ENCODE results near the gene INHBB.

The INHBB gene

DNA sequence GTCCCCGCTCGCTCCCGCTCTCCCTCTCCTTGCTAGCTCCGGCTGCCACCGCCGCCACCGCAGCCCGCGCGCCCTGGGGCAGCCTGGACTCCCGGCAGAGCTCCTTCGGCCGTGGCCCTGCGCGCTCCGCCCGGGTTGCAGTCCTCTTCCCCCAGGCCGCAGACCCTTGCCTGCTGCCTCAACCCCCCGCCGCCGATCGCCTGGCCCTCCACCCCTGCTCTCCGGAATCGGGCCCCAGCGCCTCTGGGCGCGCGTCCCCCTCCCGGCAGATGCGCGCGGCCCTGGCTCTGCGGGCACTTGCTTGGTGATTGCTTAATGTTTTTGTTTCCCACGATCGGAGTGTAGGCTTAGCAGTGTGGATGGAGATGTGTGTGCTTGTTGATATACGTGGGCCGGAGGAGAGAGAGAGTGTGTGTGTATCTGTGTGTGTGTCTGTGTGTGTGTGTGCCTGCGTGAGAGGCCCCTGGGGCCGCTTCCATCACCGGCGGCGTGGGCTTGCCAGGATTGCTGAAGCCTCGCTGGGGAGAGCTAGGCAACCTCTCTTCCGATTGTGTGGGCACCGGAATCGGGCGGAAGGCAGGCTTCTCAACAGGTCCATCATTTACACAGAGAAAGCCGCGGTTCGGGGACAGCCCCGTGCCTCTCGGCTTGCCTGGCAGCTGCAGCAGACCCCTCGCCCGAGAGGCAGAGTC lies 877 bp downstream of the INHBB start:
- TF ChIP-seq, protein P1, sequence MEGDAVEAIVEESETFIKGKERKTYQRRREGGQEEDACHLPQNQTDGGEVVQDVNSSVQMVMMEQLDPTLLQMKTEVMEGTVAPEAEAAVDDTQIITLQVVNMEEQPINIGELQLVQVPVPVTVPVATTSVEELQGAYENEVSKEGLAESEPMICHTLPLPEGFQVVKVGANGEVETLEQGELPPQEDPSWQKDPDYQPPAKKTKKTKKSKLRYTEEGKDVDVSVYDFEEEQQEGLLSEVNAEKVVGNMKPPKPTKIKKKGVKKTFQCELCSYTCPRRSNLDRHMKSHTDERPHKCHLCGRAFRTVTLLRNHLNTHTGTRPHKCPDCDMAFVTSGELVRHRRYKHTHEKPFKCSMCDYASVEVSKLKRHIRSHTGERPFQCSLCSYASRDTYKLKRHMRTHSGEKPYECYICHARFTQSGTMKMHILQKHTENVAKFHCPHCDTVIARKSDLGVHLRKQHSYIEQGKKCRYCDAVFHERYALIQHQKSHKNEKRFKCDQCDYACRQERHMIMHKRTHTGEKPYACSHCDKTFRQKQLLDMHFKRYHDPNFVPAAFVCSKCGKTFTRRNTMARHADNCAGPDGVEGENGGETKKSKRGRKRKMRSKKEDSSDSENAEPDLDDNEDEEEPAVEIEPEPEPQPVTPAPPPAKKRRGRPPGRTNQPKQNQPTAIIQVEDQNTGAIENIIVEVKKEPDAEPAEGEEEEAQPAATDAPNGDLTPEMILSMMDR (IDR thresholded peaks at IDR 0.05; ENCODE audit: borderline replicate concordance, insufficient read depth, low read depth, low read length) = no peak
- H3K4me3 ChIP-seq (ENCODE audit: low read depth, low read length) = no peak overlapping the region

GRCh38 chr2:120347396-120348060 lies 1.6 kb downstream of the INHBB start:
- H3K4me3 ChIP-seq (ENCODE audit: low read depth, low read length) = no peak overlapping the region
- TF ChIP-seq, protein P1 (IDR thresholded peaks at IDR 0.05; ENCODE audit: borderline replicate concordance, insufficient read depth, low read depth, low read length) = no peak

- TF ChIP-seq, protein P1 (IDR thresholded peaks at IDR 0.05; ENCODE audit: borderline replicate concordance, insufficient read depth, low read depth, low read length) = no peak
- H3K4me3 ChIP-seq (ENCODE audit: low read depth, low read length) = no peak overlapping the region
Measured at GRCh38 chr2:120348134-120348736, 2.3 kb downstream of the INHBB start.

GRCh38 chr2:120348737-120349439 lies 3.0 kb downstream of the INHBB start:
- H3K4me3 ChIP-seq (ENCODE audit: low read depth, low read length) = no peak overlapping the region
- TF ChIP-seq, protein P1 (IDR thresholded peaks at IDR 0.05; ENCODE audit: borderline replicate concordance, insufficient read depth, low read depth, low read length) = no peak

DNA sequence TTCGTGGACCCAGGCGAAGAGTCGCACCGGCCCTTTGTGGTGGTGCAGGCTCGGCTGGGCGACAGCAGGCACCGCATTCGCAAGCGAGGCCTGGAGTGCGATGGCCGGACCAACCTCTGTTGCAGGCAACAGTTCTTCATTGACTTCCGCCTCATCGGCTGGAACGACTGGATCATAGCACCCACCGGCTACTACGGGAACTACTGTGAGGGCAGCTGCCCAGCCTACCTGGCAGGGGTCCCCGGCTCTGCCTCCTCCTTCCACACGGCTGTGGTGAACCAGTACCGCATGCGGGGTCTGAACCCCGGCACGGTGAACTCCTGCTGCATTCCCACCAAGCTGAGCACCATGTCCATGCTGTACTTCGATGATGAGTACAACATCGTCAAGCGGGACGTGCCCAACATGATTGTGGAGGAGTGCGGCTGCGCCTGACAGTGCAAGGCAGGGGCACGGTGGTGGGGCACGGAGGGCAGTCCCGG lies 3.5 kb downstream of the INHBB start:
- TF ChIP-seq, protein P1 (IDR thresholded peaks at IDR 0.05; ENCODE audit: borderline replicate concordance, insufficient read depth, low read depth, low read length) = no peak
- no peak overlapping the region for H3K4me3 ChIP-seq (ENCODE audit: low read depth, low read length)

- H3K4me3 ChIP-seq (ENCODE audit: low read depth, low read length) = no peak overlapping the region
- TF ChIP-seq, protein P1 (IDR thresholded peaks at IDR 0.05; ENCODE audit: borderline replicate concordance, insufficient read depth, low read depth, low read length) = no peak
Measured at GRCh38 chr2:120350080-120350479, 4.1 kb downstream of the INHBB start.

All from GM12875 (cell line).